NCI-H526 (cell line): ENCODE results near the gene CALML4.
"Not testable (repeated sequence)": the region's sequence is repeated elsewhere in the genome, so short reads cannot be mapped to it uniquely, and the experiment has no call there.

ENCODE experiments used
- DNase-seq, 2 experiments: peaks; one replicate each; lab custom pipeline; 2025; lab: John Stamatoyannopoulos, UW

CALML4 gene

GRCh38 chr15:68191555-68191954 is 13.6 kb downstream of the CALML4 start:
- DNase-seq = no peak

- no peak for DNase-seq
Measured at GRCh38 chr15:68190048-68190447, 15.1 kb downstream of the CALML4 start.

GRCh38 chr15:68188647-68189046 is 16.5 kb downstream of the CALML4 start:
- no peak for DNase-seq

- no peak for DNase-seq
Measured at GRCh38 chr15:68187559-68187958, 17.6 kb downstream of the CALML4 start.

GRCh38 chr15:68186671-68187397 is 18.3 kb downstream of the CALML4 start:
- no peak for DNase-seq

- DNase-seq = no peak
Measured at GRCh38 chr15:68184616-68185480, 20.3 kb downstream of the CALML4 start.

- no peak for DNase-seq
Measured at GRCh38 chr15:68183616-68184315, 21.4 kb downstream of the CALML4 start.

- DNase-seq = no peak
Measured at GRCh38 chr15:68177742-68178141, 27.4 kb downstream of the CALML4 start.

- no peak for DNase-seq
Measured at GRCh38 chr15:68176601-68177000, 28.5 kb downstream of the CALML4 start.

- no peak for DNase-seq
Measured at GRCh38 chr15:68175526-68175925, 29.6 kb downstream of the CALML4 start.

GRCh38 chr15:68173119-68173518 is 32.0 kb downstream of the CALML4 start:
- DNase-seq = no peak

GRCh38 chr15:68172037-68172436 is 33.1 kb downstream of the CALML4 start:
- DNase-seq = not testable (repeated sequence)

- no peak for DNase-seq
Measured at GRCh38 chr15:68166847-68167246, 38.3 kb downstream of the CALML4 start.

- DNase-seq = no peak
Measured at GRCh38 chr15:68163191-68163590, 41.9 kb downstream of the CALML4 start.

GRCh38 chr15:68158046-68158628 is 47.0 kb downstream of the CALML4 start:
- no peak for DNase-seq

GRCh38 chr15:68157074-68157473 is 48.1 kb downstream of the CALML4 start:
- DNase-seq = no peak

GRCh38 chr15:68154923-68155559 is 50.1 kb downstream of the CALML4 start:
- peak; percentile 42 to 71 for DNase-seq

- DNase-seq = no peak
Measured at GRCh38 chr15:68152342-68152741, 52.8 kb downstream of the CALML4 start.

- DNase-seq = no peak
Measured at GRCh38 chr15:68151277-68151676, 53.9 kb downstream of the CALML4 start.

GRCh38 chr15:68150187-68150586 is 54.9 kb downstream of the CALML4 start:
- no peak for DNase-seq

GRCh38 chr15:68149059-68149458 is 56.1 kb downstream of the CALML4 start:
- DNase-seq = no peak

GRCh38 chr15:68148039-68148438 is 57.1 kb downstream of the CALML4 start:
- DNase-seq = no peak
